Neural cell (in vitro differentiated cells): ENCODE data around the gene KANSL3. TPM values are rescaled to one million over a fixed set of nuclear protein-coding genes. Genes with fewer than 3 reads are reported as not detected.

ENCODE experiments used
- H2AFZ ChIP-seq: fragments of 200-600, 300-800 bp; sonication (generic), shearing (Covaris generic); 2 replicates; pipeline ENCODE4 v1.6.0; 2014; ENCODE audit warnings: low read depth, mild to moderate bottlenecking, antibody characterized with exemption, low read length, moderate library complexity
- H3F3A ChIP-seq: fragments of 200-600 bp; shearing (Covaris generic); 2 replicates; pipeline ENCODE4 v1.6.1; 2016; ENCODE audit warnings: mild to moderate bottlenecking, moderate library complexity, mixed read lengths, antibody characterized with exemption, low read length; ENCODE audit not compliant: insufficient read depth, poor library complexity, severe bottlenecking
- H3K27ac ChIP-seq: fragments of 200-600, 300-800 bp; sonication (generic), shearing (Covaris generic); 2 replicates; pipeline ENCODE4 v1.5.1; 2014; ENCODE audit warnings: mild to moderate bottlenecking, low read length, moderate library complexity
- H3K27me3 ChIP-seq: fragments of 300-800, 200-600 bp; sonication (generic), shearing (Covaris generic); 2 replicates; pipeline ENCODE4 v1.6.0; 2014; ENCODE audit warnings: mild to moderate bottlenecking, low read depth, low read length, moderate library complexity; ENCODE audit not compliant: insufficient read depth
- H3K36me3 ChIP-seq: fragments of 300-800, 200-600 bp; sonication (generic), shearing (Covaris generic); 2 replicates; pipeline ENCODE4 v1.5.1; 2014; ENCODE audit warnings: mild to moderate bottlenecking, antibody characterized with exemption, low read length, moderate library complexity; ENCODE audit not compliant: insufficient read depth
- H3K4me2 ChIP-seq: fragments of 300-800, 200-600 bp; sonication (generic), shearing (Covaris generic); 2 replicates; pipeline ENCODE4 v1.6.0; 2014; ENCODE audit warnings: mild to moderate bottlenecking, low read length
- H3K4me3 ChIP-seq: fragments of 300-800, 200-600 bp; sonication (generic), shearing (Covaris generic); 2 replicates; pipeline ENCODE4 v1.5.1; 2014; ENCODE audit warnings: mild to moderate bottlenecking, low read length, moderate library complexity
- H3K79me2 ChIP-seq: fragments of 200-600 bp; shearing (Covaris generic); replicated peaks from 2 replicates; pipeline ENCODE4 v1.6.0; 2014; ENCODE audit warnings: mild to moderate bottlenecking, low read length, moderate library complexity; ENCODE audit not compliant: insufficient read depth
- H3K9ac ChIP-seq: fragments of 300-800, 200-600 bp; sonication (generic), shearing (Covaris generic); 2 replicates; pipeline ENCODE4 v1.6.1; 2016; ENCODE audit warnings: mild to moderate bottlenecking, low read length, mixed read lengths
- H3K9me2 ChIP-seq: fragments of 200-600 bp; shearing (Covaris generic); 2 replicates; pipeline ENCODE4 v1.6.1; 2016; ENCODE audit warnings: mild to moderate bottlenecking, low read length, mixed read lengths; ENCODE audit not compliant: insufficient read depth
- H3K9me3 ChIP-seq: fragments of 200-600, 300-800 bp; sonication (generic), shearing (Covaris generic); 2 replicates; pipeline ENCODE4 v1.6.1; 2016; ENCODE audit warnings: mild to moderate bottlenecking, mixed run types, low read length, moderate library complexity, mixed read lengths
- H4K20me1 ChIP-seq: fragments of 200-600 bp; shearing (Covaris generic); 2 replicates; pipeline ENCODE4 v1.6.1; 2016; ENCODE audit warnings: mild to moderate bottlenecking, mixed run types; ENCODE audit not compliant: insufficient read depth
- EP300 ChIP-seq: fragments of 450-650 bp; conservative IDR thresholded peaks from 2 replicates; pipeline ENCODE4 v1.6.1; 2014; ENCODE audit warnings: antibody characterized with exemption, mild to moderate bottlenecking, moderate library complexity; ENCODE audit not compliant: poor library complexity, severe bottlenecking
- EZH2 ChIP-seq: fragments of 200-600, 300-800 bp; shearing (Covaris generic), sonication (generic); IDR thresholded peaks from 2 replicates; pipeline ENCODE4 v1.6.1; 2014; ENCODE audit warnings: antibody characterized with exemption, low read length, borderline replicate concordance, mild to moderate bottlenecking; ENCODE audit not compliant: insufficient read depth, poor library complexity, severe bottlenecking
- MXI1 ChIP-seq: fragments of 450-650 bp; conservative IDR thresholded peaks from 2 replicates; pipeline ENCODE4 v1.6.1; 2014; ENCODE audit warnings: antibody characterized with exemption, mild to moderate bottlenecking; ENCODE audit not compliant: poor library complexity, severe bottlenecking
- POLR2AphosphoS5 ChIP-seq: IDR thresholded peaks from 2 replicates; pipeline ENCODE4 v1.6.1; 2012
- RAD21 ChIP-seq: fragments of 450-650 bp; conservative IDR thresholded peaks from 2 replicates; pipeline ENCODE4 v1.6.1; 2014; ENCODE audit warnings: antibody characterized with exemption, mild to moderate bottlenecking, moderate library complexity
- SMC3 ChIP-seq: fragments of 450-650 bp; conservative IDR thresholded peaks from 2 replicates; pipeline ENCODE4 v1.6.1; 2014; ENCODE audit warnings: antibody characterized with exemption, mild to moderate bottlenecking, moderate library complexity; ENCODE audit not compliant: poor library complexity
- TAF1 ChIP-seq: IDR thresholded peaks from 2 replicates; pipeline ENCODE4 v1.6.1; 2012; ENCODE audit warnings: low read depth
- polyA plus RNA-seq: library from polyadenylated mRNA; depleted of rRNA; stranded (reverse); fragments of >200 nt; gene quantifications from 2 replicates; pipeline ENCODE4 v1.2.3, GENCODE V29; 2014
- TF ChIP-seq, protein P1 (sequence below): IDR thresholded peaks from 2 replicates; pipeline ENCODE4 v1.6.1; 2012; ENCODE audit warnings: borderline replicate concordance
- TF ChIP-seq, protein P2 (sequence below): fragments of 450-650 bp; IDR thresholded peaks from 2 replicates; pipeline ENCODE4 v1.5.1; 2014; ENCODE audit warnings: antibody characterized with exemption, mild to moderate bottlenecking, moderate library complexity; ENCODE audit not compliant: poor library complexity, severe bottlenecking

KANSL3 gene
- polyA plus RNA-seq, 1 donor from 2014 or later = 37.7 TPM

DNA sequence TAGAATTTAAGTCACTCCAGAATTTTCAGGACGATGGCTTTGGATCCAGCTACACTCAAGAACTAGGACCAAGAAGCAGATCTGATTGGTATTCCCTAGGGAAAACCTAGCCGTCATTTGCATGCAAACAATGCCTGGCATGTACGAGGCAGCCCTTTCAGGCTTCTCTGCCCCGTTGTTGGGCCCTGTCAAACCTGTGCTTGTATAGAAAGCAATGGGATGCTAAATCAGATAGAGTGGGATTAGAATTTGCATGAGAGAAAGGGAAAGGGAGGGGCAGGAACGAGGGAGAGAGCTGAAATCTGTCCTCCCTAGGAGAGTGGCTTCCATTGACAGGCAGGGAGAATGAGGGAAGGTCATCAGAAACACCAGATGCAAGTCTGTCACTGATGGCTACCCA, 73.0 kb downstream of the KANSL3 start:
- no peak overlapping the region for H2AFZ ChIP-seq
- no peaks in the 10 kb centered on the region for H3K79me2 ChIP-seq
- no peaks in the 10 kb centered on the region for H3K36me3 ChIP-seq
- no peak overlapping the region for H3K4me2 ChIP-seq
- no peaks in the 10 kb centered on the region for H3F3A ChIP-seq
- H3K27ac ChIP-seq = no peak overlapping the region
- no peaks in the 10 kb centered on the region for H3K9me3 ChIP-seq
- no peaks in the 10 kb centered on the region for H3K9me2 ChIP-seq
- H3K9ac ChIP-seq = no peak overlapping the region
- no peaks in the 10 kb centered on the region for H3K27me3 ChIP-seq
- H4K20me1 ChIP-seq = no peaks in the 10 kb centered on the region
- H3K4me3 ChIP-seq = no peak overlapping the region
- no peak for TF ChIP-seq MXI1
- TF ChIP-seq, protein P1, sequence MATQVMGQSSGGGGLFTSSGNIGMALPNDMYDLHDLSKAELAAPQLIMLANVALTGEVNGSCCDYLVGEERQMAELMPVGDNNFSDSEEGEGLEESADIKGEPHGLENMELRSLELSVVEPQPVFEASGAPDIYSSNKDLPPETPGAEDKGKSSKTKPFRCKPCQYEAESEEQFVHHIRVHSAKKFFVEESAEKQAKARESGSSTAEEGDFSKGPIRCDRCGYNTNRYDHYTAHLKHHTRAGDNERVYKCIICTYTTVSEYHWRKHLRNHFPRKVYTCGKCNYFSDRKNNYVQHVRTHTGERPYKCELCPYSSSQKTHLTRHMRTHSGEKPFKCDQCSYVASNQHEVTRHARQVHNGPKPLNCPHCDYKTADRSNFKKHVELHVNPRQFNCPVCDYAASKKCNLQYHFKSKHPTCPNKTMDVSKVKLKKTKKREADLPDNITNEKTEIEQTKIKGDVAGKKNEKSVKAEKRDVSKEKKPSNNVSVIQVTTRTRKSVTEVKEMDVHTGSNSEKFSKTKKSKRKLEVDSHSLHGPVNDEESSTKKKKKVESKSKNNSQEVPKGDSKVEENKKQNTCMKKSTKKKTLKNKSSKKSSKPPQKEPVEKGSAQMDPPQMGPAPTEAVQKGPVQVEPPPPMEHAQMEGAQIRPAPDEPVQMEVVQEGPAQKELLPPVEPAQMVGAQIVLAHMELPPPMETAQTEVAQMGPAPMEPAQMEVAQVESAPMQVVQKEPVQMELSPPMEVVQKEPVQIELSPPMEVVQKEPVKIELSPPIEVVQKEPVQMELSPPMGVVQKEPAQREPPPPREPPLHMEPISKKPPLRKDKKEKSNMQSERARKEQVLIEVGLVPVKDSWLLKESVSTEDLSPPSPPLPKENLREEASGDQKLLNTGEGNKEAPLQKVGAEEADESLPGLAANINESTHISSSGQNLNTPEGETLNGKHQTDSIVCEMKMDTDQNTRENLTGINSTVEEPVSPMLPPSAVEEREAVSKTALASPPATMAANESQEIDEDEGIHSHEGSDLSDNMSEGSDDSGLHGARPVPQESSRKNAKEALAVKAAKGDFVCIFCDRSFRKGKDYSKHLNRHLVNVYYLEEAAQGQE = no peak
- TF ChIP-seq, protein P2, sequence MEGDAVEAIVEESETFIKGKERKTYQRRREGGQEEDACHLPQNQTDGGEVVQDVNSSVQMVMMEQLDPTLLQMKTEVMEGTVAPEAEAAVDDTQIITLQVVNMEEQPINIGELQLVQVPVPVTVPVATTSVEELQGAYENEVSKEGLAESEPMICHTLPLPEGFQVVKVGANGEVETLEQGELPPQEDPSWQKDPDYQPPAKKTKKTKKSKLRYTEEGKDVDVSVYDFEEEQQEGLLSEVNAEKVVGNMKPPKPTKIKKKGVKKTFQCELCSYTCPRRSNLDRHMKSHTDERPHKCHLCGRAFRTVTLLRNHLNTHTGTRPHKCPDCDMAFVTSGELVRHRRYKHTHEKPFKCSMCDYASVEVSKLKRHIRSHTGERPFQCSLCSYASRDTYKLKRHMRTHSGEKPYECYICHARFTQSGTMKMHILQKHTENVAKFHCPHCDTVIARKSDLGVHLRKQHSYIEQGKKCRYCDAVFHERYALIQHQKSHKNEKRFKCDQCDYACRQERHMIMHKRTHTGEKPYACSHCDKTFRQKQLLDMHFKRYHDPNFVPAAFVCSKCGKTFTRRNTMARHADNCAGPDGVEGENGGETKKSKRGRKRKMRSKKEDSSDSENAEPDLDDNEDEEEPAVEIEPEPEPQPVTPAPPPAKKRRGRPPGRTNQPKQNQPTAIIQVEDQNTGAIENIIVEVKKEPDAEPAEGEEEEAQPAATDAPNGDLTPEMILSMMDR = no peak
- no peak for TF ChIP-seq SMC3
- no peak for TF ChIP-seq RAD21
- no peak for TF ChIP-seq TAF1
- TF ChIP-seq POLR2AphosphoS5 = no peak
- TF ChIP-seq EZH2 = no peak
- no peak for TF ChIP-seq EP300

DNA sequence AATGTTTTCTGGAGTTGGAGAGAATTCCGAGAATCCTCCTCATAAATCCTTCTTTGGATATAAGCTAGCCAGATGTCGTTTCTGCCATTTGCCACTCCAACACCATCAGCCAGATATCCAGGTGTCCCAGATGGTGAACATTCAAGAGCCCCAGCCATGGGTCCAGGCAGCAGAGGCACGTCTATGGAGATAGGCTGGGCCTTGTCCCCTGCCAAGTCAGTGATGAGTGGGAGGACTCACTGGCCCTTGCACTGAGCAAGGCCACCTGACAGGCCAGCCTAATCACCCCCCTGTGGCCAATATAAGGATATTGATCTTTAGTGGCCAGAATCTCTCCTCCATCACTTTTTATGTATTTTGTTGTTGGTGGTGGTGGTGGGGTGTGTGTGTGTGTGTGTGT, 73.5 kb downstream of the KANSL3 start:
- H4K20me1 ChIP-seq = no peaks in the 10 kb centered on the region
- no peaks in the 10 kb centered on the region for H3K9me3 ChIP-seq
- no peaks in the 10 kb centered on the region for H3K27me3 ChIP-seq
- H3K27ac ChIP-seq = no peak overlapping the region
- no peak for TF ChIP-seq EZH2
- TF ChIP-seq, protein P1 = no peak
- TF ChIP-seq SMC3 = no peak
- no peak for TF ChIP-seq TAF1
- no peaks in the 10 kb centered on the region for H3K36me3 ChIP-seq
- H3K9ac ChIP-seq = no peak overlapping the region
- no peaks in the 10 kb centered on the region for H3K79me2 ChIP-seq
- H3K4me3 ChIP-seq = no peak overlapping the region
- H3K4me2 ChIP-seq = no peak overlapping the region
- no peak overlapping the region for H2AFZ ChIP-seq
- H3K9me2 ChIP-seq = no peaks in the 10 kb centered on the region
- no peaks in the 10 kb centered on the region for H3F3A ChIP-seq
